Fibroblast of mammary gland (primary cell): ENCODE results near the gene LIMCH1.

Source experiments
- DNase-seq: peaks from one replicate; pipeline ENCODE4 v3.0.0-alpha.2; 2010; ENCODE audit warnings: low read depth
- H3K4me3 ChIP-seq: 2 replicates; pipeline ENCODE4 v1.5.1; 2011; ENCODE audit warnings: low read depth, mild to moderate bottlenecking, low read length, moderate library complexity; ENCODE audit not compliant: control insufficient read depth
- CTCF ChIP-seq: conservative IDR thresholded peaks from 2 replicates; pipeline ENCODE4 v1.5.1; 2011; ENCODE audit warnings: low read depth, low read length, inconsistent platforms; ENCODE audit not compliant: control insufficient read depth, insufficient read depth

Gene LIMCH1

GRCh38 chr4:41599192-41599786 is 61.3 kb downstream of the LIMCH1 start:
- no peak for TF ChIP-seq CTCF
- DNase-seq, result no peak

GRCh38 chr4:41600243-41600912 is 62.4 kb downstream of the LIMCH1 start:
- no peak overlapping the region for H3K4me3 ChIP-seq
- DNase-seq, result no peak
- no peak for TF ChIP-seq CTCF

More at GRCh38 chr4:41599192-41599786, 61.3 kb downstream of the LIMCH1 start:
- H3K4me3 ChIP-seq, result no peak overlapping the region

DNA sequence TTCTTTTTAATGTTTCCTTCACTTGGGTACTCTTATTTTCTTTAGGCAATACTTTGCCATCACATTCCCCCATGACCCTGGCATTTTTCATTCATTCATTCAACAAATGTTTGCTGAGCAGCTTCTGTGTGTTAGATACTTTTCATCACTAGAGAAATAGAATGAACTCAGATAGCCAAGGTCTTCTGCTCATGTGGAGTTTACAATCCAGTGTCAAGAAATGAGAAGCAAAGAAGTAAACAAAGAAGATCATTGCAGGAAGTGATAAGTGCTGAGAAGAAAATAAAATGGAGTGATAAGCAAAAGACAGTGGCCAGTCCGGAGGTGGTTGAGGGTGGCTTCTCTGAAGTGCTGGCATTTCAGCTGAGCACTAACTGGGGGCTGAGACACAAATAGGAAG is 63.1 kb downstream of the LIMCH1 start:
- no peak for TF ChIP-seq CTCF
- no peak for DNase-seq
- no peak overlapping the region for H3K4me3 ChIP-seq

GRCh38 chr4:41602113-41602512 is 64.2 kb downstream of the LIMCH1 start:
- no peak for DNase-seq
- no peak for TF ChIP-seq CTCF
- H3K4me3 ChIP-seq, result no peak overlapping the region

DNA sequence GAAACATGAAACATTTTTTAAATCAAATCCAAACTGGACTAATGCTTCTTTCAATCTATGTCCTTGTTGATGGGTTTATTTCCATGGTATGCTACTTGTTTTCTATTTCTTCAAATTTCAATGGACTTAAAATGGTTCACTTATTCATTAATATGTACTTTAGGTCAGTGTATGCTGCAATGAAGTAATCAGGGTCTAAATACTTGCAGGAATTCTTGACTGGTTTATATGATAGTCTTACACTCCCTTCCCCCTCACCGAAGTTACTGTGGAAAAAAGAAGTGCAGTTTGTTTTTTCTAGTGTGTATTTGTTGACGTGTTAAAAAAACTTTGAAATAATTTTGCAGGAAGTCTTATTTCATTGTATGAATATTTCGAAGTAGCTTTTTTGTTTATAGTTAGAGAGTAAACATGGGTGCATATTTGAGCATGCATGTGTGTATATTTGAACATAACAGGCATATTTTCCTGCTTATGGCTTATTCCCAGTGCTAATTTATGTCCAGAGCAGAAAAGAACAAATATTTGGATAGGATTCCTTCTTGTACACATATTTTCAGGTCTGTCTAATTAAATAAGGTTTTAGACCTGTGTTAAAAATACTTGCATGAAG is 65.0 kb downstream of the LIMCH1 start:
- no peak for TF ChIP-seq CTCF
- no peak for DNase-seq
- H3K4me3 ChIP-seq, result no peak overlapping the region

DNA sequence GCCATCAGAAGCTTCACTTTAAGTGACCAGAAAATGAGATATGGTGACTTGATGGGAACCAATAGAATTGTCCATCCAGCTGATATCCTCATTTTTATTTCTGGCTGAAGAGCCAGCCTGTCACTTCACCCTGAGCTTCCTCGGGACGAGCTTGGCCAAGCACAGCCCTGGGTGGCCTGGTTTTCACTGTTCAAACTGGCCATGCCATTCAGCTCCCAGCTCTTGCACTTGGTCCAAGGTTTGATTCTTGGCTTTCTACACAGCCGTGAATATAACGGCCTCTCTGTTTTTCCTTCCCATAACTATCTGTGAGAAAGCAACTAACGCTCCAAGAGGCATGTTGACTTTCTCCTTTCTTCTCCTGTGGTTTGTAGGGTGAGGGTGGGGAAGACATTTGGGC is 71.9 kb downstream of the LIMCH1 start:
- no peak for DNase-seq
- no peak for TF ChIP-seq CTCF
- no peak overlapping the region for H3K4me3 ChIP-seq

GRCh38 chr4:41610474-41610873 is 72.5 kb downstream of the LIMCH1 start:
- no peak for TF ChIP-seq CTCF
- no peak for DNase-seq
- H3K4me3 ChIP-seq, result no peak overlapping the region
